GM21717 (cell line): ENCODE data around the gene IL17REL.

Source experiments
- ATAC-seq: cut with Tn5 transposase; IDR thresholded peaks from one replicate; pipeline ENCODE4 v1.9.1; 2021; ENCODE audit warnings: mild to moderate bottlenecking, moderate library complexity; ENCODE audit not compliant: unreplicated experiment

The IL17REL gene

DNA sequence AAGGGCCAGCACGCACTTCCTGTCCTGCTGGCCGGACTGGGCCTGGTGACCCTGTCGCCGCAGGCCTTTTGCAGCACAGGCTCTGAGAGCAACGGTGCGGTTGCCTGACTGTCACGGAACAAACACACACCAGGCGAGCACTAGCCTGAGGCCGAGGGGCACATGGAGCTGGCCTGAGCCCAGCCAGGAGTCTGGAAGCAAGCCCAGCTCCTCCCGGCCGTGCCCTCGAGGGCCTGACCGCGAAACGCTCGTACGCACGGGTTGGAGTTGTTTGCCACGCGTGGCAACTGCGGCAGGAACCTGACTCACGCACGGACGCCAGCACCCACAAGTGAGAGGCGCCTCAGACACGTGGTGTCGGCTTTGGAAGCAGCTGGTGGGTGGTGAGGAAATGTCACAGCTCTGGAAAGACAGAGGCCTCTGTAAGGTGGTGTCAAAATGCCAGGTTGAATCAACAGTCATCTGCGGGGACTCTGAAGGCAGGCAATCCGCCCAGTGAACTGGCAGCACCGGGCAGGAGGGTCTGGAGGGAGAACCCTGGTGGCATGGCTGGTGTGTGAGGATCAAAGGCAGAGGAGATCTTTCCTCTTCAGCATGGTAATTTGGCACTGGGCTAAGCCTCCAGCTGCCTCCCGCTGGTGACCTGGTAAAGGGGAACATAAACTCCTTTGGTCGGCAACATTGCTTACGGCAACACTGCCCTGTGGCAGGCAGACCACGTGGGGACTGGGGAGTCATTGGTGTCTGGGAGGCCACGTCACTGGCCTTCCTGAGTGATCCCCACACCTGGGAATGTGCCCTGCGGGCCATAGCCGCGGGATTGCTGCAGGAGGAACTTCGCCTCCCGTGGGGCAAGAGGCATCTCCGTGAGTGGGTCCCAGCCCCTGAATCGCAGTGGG lies 15.3 kb upstream of the IL17REL start:
- ATAC-seq, result no peak

DNA sequence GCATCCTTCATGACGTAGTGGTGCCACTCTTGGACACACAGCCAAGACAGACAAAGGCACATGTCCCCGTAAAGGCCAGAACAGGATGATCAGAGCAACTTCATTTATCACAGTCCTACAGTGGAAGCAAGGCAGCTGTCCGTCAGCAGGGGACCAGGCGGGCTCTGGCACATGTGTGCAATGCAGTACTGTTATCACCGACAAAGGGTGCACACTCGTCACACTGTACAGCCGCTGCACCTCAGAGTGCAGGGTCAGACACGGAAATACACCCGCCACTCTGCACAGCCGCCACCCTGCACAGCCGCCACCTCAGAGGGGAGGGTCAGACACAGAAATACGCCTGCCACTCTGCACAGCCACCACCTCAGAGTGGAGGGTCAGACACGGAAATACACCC lies 13.4 kb upstream of the IL17REL start:
- ATAC-seq, result no peak

DNA sequence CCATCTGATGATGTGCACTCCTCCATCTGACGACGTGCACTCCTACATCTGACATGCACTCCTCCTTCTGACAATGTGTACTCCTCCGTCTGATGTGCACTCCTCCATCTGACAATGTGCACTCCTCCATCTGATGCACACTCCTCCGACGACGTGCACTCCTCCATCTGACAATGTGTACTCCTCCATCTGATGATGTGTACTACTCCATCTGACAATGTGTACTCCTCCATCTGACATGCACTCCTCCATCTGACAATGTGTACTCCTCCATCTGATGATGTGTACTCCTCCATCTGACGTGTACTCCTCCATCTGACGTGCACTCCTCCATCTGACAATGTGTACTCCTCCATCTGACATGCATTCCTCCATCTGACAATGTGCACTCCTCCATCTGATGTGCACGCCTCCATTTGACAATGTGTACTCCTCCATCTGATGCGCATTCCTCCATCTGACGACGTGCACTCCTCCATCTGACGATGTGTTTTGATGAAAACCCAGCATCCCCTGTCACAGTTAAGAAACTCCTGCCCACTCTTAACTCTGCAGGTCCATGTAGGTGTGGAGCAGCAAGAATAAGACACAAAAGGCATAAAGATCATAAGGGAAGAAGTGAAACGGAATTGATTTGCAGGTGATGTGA lies 9.7 kb upstream of the IL17REL start:
- no peak for ATAC-seq

- ATAC-seq, result no peak
Observed at GRCh38 chr22:50020606-50021005, 8.0 kb upstream of the IL17REL start.

DNA sequence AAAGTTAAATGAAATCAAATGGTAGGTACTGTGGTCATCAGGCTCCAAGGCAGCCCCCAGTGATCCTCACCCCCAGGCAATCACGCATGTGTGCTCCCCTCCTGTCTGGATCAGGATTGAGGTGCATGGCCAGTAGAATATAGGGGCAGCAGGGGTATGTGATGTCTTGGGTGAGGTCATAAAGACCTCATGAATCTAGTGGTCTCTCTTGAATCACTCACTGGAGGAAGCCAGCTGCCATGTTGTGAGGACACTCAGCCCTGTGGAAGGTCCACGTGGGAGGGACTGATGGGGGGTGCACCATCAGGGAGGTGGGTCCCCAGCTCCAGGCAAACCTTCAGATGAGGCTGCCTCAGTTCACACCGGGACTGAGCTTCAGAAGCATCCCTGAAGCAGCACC lies 6.8 kb upstream of the IL17REL start:
- ATAC-seq, result no peak

GRCh38 chr22:50018608-50019285 lies 6.2 kb upstream of the IL17REL start:
- ATAC-seq, result no peak

GRCh38 chr22:50017701-50018224 lies 5.2 kb upstream of the IL17REL start:
- no peak for ATAC-seq

DNA sequence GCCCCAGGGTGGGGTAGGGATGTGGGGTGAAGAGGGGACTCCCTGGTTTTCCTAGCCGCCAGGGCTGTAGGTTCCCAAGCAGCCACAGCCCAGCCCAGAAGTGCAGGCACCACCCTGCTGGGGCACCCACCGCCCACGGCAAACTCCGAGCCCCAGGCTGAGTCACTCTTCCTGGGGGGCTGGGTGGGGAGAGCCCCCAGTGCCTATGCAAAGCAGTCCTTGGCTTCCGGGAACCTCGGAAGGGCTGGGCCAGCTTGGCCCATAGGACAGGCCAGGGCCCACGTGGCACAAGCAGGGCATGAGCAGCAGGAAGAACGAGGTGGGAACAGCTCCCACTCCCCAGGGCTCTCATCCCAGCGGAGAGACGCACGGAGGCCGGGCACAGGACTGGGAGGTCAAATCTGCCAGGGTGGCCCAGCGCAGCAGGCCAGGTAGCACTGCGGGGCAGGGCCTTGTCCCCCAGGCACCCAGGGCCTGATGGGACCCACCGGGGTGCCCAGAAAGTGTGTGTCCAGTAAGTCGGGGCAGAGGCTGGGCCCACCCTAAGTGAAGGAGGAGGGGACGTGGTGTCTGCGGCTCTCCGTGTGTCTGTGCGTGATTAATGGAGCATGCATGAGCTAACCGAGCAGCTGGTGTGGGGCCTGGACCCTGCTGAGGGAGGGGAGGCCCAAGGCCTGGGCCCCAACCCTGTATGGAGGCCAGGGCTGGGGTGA lies 4.6 kb upstream of the IL17REL start:
- peak; percentile 50 for ATAC-seq

DNA sequence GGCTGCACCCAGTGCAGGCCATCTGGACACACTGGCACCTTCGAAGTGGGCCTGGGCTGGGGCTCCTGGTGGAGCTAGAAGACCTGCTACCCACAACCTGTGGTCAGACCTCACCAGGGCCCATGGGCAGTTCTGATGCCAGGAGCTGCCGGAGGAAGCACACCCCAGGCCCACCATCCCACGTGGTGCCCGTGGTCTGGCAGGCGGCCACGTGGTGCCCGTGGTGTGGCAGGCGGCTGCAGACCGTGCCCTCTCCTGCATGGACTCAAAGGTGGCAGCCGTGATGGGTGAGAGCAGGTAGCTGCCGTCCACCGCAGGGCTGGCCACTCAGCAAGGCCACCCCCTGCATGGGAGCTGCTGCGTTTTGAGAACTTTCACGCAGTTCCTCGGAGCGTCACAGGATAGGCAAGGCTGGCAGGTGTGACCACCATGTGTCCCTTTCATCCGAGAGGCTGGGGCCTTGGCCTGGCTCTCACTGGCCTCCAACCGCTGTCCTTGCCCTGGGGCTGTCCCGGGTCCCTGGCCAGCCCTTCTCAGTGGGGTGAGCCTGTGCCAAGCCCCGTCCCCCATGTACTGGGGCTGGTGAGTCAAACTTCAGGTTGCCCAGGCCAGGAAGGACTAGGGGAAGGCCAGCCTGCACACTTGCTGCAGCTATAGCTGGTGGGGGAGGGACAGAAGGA lies 3.9 kb upstream of the IL17REL start:
- ATAC-seq, result no peak

DNA sequence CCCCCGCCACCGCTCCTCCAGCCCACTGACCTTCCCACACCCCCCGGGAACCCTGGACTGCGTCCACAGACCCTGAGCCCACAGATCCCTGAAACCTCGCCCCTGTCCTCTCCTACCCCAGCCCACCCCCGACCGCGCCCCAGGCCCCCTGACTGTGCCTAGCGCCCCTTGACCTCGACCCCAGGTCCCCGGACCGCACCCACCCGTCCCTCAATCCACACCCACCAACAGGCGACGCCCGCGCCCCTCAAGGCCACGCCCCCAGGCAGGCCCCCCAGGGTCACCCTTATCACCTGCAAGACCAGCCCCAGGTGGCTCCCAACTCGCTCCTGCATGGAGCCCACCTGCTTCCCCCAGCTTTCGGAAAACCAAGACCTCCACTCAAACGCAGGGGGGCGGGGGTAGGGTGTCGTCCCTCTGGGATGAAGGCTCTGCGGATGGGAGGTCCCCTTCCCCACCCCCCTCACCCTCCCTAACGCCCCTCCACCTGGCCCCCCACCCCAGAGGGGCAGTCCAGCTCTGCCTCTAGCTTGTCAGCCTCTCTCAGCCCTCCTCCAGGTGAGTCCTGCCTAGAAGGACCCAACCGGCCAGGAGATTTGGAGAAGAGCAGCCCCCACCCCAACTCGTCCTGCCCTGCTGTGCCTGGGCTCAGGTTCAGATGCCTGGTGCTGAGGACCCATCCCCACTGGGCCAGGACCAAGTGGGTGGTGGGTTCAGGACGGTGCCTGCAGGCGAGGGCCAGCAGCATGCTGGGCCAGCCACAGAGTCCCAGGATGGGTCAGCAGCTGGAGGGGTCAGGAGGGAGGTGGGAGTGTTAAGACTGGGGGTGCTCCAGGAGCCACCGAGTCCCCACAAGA lies 3.1 kb upstream of the IL17REL start:
- no peak for ATAC-seq

DNA sequence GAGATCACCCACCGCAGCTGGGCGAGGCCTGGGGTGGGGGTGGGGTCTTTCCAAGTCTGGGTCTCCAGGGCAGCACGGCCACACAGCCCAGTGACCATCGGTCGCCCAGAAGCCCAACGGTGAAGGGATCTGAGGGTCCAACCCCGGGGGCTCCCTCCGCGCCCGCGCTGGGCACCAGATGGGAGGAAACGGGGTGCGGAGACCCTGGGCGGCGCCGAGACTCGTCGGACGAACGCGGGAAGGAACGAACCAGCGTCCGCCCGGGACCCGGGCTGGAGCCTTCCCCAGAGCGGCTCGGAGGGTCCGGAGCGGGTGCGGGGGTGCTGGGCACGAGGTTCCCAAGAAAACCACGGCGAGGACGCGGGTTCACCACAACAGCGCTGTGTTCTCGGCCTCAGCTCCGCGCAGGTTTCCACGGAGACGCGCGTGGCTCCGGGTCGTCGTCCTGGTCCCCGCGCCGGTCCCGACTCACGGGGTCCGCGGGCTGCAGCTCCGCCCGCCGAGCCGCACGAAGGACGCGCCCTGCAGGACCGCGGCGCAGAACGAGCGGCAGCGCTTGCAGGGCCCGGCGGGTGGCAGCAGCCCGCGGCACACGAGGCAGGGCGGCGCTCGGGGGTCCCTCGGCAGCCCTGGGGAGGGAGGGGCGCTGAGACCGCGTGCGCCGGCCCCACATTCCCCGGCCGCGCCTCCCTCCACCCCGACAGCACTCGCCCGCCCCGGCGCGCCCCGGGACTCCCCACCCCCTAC lies 2.3 kb upstream of the IL17REL start:
- no peak for ATAC-seq

DNA sequence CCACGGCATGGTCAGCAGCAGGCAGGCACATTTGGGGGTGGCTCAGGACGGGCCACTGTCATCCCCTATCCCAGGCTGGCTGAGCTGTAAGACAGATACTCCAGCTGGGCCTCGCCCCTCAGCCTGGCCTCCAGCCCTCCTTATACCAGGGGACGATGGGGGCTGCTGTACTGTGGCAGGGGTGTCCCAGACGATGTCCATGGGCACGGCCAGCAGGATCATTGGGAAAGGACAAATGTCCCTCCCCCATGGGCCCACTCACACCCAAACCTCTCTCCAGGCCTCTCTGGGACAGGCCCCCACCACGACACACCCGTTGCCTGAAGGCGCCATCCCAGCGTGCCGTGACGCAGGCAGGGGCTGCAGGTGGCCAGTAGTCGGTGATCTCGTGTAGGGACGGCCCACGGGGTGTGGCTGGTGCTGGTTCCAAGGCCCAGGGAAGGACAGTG lies 1.5 kb upstream of the IL17REL start:
- no peak for ATAC-seq

DNA sequence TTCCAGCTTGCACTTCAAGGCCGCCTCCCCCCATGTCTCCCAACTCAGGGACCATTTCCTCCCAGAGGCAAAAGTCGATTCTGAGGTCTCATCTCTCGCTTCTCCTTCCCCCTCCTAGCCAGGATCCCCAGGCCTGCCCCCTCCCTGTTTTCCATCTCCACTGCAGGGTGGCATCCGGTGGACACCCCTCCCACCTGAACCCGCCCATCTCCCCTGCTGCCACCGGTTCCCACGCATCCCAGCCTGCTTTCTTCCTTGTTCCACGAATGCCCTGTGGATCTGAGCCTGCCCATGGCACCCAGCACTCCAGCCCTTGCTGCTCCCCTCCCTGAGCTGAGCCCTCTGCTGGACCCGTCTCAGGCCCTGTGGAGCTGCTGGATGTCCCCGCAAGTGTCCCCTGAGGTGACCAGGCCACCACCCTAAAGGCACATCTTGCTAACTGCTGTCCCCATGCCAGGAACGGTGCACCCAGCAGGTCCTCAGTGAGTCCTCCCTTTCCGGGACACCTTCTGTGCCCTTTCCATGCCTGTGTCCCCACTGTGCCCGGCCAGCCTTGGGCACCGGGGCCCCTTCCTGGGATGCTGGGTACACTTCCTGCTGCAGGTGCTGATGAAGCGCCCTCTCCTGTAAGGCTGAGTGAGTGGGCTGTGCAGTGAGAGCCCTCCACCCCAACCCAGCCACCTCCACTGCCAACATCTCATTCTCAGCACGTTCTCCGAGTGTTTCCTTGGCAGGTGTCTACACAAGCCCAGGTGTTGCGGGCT lies 936 bp downstream of the IL17REL start:
- no peak for ATAC-seq

DNA sequence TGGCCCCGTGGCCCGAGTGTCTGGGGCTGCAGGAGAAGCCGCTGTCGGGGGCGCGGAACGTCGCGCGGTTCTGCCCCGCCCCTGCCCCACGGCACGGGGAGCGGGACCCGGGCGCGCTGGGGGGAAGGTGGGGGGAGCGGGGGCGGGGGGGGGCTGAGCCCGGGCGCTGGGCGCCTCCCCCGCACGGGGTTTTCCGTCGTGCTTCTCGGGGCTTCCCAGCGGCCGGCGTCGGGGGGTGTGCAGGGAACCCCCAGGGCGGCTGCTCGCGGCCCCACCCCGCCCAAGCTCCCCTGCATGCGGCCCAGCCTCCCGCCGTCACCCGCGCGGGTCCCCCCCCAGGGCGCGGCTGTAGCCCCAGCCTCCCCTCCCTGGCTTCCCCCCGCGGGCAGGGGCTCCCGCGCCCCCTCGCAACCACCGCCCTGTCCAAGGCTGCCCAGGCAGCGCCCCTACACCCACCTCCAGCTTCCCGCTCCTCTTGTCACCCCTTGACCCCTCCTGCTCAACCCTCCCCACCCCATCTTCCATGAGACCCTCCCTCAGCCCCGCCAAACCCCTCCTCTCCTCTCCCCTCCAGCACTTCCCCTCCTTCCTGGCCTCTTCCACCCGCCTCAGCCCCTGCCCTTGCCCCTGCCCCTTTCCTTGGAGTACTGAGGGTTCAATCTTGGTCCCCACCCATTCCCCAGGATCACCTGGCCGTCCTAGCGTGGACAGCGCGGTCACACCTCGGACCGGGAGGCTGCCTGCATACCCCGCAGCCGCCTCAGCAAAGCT lies 1.7 kb downstream of the IL17REL start:
- no peak for ATAC-seq

- no peak for ATAC-seq
Observed at GRCh38 chr22:50009765-50010675, 2.5 kb downstream of the IL17REL start.

DNA sequence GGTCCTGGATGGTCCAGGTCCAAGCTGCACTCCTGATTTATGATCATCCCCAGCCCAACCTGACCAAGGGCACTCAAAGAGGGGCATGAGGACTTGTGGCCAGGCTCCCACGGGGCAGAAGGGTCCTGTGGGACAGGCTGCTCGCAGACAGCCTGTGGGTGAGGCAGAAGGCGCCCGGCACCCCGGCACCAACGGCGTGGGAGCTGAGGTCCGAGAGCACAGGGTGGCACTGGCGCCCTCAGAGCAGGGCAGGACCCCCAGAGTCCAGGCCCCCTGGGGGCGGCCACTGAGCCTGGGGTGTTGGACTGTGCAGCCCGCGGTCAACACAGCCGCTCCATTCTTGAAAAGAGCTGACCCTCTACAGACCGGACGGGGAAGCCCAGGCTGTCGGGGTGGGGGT lies 3.3 kb downstream of the IL17REL start:
- no peak for ATAC-seq
